ENCODE data around the gene SCN1A. TPM values are rescaled to one million over a fixed set of nuclear protein-coding genes. Genes with fewer than 3 reads are reported as not detected.

Gene SCN1A
- total and polyA plus RNA-seq, 2 of the 13 experiments (the other 11 are each of a cell fraction or from before 2014, with no cell fraction given), result 19.9 to 39.4 TPM

GRCh38 chr2:166126007-166126639 lies 1.7 kb downstream of the SCN1A start (continued):
- TF ChIP-seq HOXA5 (CRISPR knock-in tag; IDR thresholded peaks at IDR 0.05) (no peak), ZNF609 (CRISPR knock-in tag; IDR thresholded peaks at IDR 0.05; ENCODE audit: borderline replicate concordance) (no peak), ZNF558 (CRISPR knock-in tag; IDR thresholded peaks at IDR 0.05; ENCODE audit: borderline replicate concordance) (no peak), PATZ1 (CRISPR knock-in tag; IDR thresholded peaks at IDR 0.05) (no peak), KDM6A (CRISPR knock-in tag; IDR thresholded peaks at IDR 0.05; ENCODE audit: low read depth) (no peak), POLR2A (IDR thresholded peaks at IDR 0.05; ENCODE audit: insufficient read depth in 1 of 2, low read depth in 2 of 2, low read length in 2 of 2) (no peak), CREM (IDR thresholded peaks at IDR 0.05) (no peak), CREM (CRISPR knock-in tag; IDR thresholded peaks at IDR 0.05) (no peak), ZBTB10 (CRISPR knock-in tag; IDR thresholded peaks at IDR 0.05; ENCODE audit: borderline replicate concordance) (no peak), CEBPG (CRISPR knock-in tag; IDR thresholded peaks at IDR 0.05) (peak; percentile 91), MXI1 (IDR thresholded peaks at IDR 0.05; ENCODE audit: borderline replicate concordance, low read depth, low read length) (no peak), NCOA1 (CRISPR knock-in tag; IDR thresholded peaks at IDR 0.05) (no peak), IRF2 (CRISPR knock-in tag; IDR thresholded peaks at IDR 0.05) (no peak), XRCC5 (optimal IDR thresholded peaks at IDR 0.05; ENCODE audit: low read length) (no peak), ETV6 (CRISPR knock-in tag; conservative IDR thresholded peaks at IDR 0.05) (no peak), ZNF878 (CRISPR knock-in tag; IDR thresholded peaks at IDR 0.05) (no peak), RBAK (CRISPR knock-in tag; IDR thresholded peaks at IDR 0.05) (no peak)
- TF ChIP-seq, protein P1, sequence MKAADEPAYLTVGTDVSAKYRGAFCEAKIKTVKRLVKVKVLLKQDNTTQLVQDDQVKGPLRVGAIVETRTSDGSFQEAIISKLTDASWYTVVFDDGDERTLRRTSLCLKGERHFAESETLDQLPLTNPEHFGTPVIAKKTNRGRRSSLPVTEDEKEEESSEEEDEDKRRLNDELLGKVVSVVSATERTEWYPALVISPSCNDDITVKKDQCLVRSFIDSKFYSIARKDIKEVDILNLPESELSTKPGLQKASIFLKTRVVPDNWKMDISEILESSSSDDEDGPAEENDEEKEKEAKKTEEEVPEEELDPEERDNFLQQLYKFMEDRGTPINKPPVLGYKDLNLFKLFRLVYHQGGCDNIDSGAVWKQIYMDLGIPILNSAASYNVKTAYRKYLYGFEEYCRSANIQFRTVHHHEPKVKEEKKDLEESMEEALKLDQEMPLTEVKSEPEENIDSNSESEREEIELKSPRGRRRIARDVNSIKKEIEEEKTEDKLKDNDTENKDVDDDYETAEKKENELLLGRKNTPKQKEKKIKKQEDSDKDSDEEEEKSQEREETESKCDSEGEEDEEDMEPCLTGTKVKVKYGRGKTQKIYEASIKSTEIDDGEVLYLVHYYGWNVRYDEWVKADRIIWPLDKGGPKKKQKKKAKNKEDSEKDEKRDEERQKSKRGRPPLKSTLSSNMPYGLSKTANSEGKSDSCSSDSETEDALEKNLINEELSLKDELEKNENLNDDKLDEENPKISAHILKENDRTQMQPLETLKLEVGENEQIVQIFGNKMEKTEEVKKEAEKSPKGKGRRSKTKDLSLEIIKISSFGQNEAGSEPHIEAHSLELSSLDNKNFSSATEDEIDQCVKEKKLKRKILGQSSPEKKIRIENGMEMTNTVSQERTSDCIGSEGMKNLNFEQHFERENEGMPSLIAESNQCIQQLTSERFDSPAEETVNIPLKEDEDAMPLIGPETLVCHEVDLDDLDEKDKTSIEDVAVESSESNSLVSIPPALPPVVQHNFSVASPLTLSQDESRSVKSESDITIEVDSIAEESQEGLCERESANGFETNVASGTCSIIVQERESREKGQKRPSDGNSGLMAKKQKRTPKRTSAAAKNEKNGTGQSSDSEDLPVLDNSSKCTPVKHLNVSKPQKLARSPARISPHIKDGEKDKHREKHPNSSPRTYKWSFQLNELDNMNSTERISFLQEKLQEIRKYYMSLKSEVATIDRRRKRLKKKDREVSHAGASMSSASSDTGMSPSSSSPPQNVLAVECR (CRISPR knock-in tag; IDR thresholded peaks at IDR 0.05; ENCODE audit: borderline replicate concordance), result no peak; the same call in 1 of the 2 replicates
